ENCODE data around the gene RASSF6. TPM values are rescaled to one million over a fixed set of nuclear protein-coding genes. Genes with fewer than 3 reads are reported as not detected.

The RASSF6 gene
- total and polyA plus RNA-seq, 2 donors from 2014 or later: 4.7 to 8.8 TPM

GRCh38 chr4:73612032-73612431, 8.2 kb downstream of the RASSF6 start:
- no peaks in the 10 kb centered on the region for H3K27me3 ChIP-seq (ENCODE audit: control insufficient read depth, insufficient read depth, low read length)
- no peak for FAIRE-seq
- TF ChIP-seq, protein P1, sequence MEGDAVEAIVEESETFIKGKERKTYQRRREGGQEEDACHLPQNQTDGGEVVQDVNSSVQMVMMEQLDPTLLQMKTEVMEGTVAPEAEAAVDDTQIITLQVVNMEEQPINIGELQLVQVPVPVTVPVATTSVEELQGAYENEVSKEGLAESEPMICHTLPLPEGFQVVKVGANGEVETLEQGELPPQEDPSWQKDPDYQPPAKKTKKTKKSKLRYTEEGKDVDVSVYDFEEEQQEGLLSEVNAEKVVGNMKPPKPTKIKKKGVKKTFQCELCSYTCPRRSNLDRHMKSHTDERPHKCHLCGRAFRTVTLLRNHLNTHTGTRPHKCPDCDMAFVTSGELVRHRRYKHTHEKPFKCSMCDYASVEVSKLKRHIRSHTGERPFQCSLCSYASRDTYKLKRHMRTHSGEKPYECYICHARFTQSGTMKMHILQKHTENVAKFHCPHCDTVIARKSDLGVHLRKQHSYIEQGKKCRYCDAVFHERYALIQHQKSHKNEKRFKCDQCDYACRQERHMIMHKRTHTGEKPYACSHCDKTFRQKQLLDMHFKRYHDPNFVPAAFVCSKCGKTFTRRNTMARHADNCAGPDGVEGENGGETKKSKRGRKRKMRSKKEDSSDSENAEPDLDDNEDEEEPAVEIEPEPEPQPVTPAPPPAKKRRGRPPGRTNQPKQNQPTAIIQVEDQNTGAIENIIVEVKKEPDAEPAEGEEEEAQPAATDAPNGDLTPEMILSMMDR (IDR thresholded peaks at IDR 0.05; ENCODE audit: borderline replicate concordance, extremely low read depth, insufficient read depth): no peak
- no peak overlapping the region for H3K27ac ChIP-seq (ENCODE audit: low read depth in 2 of 2, low read length in 2 of 2)
- no peak overlapping the region for H3K4me3 ChIP-seq (ENCODE audit: low read length in 3 of 3)
- no peak for DNase-seq
- no peaks in the 10 kb centered on the region for H3K9me3 ChIP-seq (ENCODE audit: control insufficient read depth in 2 of 3, insufficient read depth in 1 of 3, low read length in 3 of 3)
- intact Hi-C loops (cut with DNase I): no loop called here
- peaks cover 0 to 29% (median 7%) of the 10 kb centered on the region in 3 donors for H3K4me1 ChIP-seq (ENCODE audit: control insufficient read depth in 2 of 3, insufficient read depth in 2 of 3, low read depth in 1 of 3, low read length in 3 of 3)
- H3K9ac ChIP-seq (ENCODE audit: low read length in 3 of 3): no peak overlapping the region
- peaks cover 0 to 3% (median 0%) of the 10 kb centered on the region in 3 donors for H3K36me3 ChIP-seq (ENCODE audit: control insufficient read depth in 2 of 3, insufficient read depth in 3 of 3, low read length in 3 of 3)

DNA sequence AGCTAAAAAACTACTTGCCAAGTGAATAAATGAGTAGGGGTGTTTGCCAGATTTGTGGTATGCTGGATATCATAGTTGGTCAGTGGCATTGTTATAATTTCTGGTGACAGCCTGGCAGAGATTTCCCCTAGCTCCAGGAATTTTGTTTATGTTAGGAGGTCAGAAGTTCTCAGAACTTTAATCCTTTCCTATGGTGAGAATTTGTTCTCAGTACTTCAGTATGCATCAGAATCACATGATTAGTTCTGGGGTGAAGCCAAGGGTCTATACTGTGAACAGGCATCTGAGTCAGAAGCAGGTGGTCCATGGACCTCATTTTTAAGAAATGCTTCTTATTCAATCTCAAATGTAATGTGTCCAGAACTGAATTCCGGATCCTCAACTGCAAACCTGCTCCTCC, 10.5 kb downstream of the RASSF6 start:
- Histone ChIP-seq H3K9me3 (ENCODE audit: control insufficient read depth in 2 of 3, insufficient read depth in 1 of 3, low read length in 3 of 3) (no peaks in the 10 kb centered on the region), H3K4me1 (ENCODE audit: control insufficient read depth in 2 of 3, insufficient read depth in 2 of 3, low read depth in 1 of 3, low read length in 3 of 3) (peaks cover 0 to 34% (median 7%) of the 10 kb centered on the region in 3 donors), H3K27me3 (ENCODE audit: control insufficient read depth, insufficient read depth, low read length) (no peaks in the 10 kb centered on the region), H3K36me3 (ENCODE audit: control insufficient read depth in 2 of 3, insufficient read depth in 3 of 3, low read length in 3 of 3) (peaks cover 0 to 3% (median 0%) of the 10 kb centered on the region in 3 donors), H3K27ac (ENCODE audit: low read depth in 2 of 2, low read length in 2 of 2) (peak overlapping the region; percentile 18 to 41), H3K9ac (ENCODE audit: low read length in 3 of 3) (peak overlapping the region in 1 of 3 donors; percentile 20), H3K4me3 (ENCODE audit: low read length in 3 of 3) (no peak overlapping the region)
- TF ChIP-seq, protein P1 (IDR thresholded peaks at IDR 0.05; ENCODE audit: borderline replicate concordance, extremely low read depth, insufficient read depth): no peak
- intact Hi-C loops (cut with DNase I): no loop called here
- FAIRE-seq (no peak), DNase-seq (no peak)

- TF ChIP-seq, protein P1 (IDR thresholded peaks at IDR 0.05; ENCODE audit: borderline replicate concordance, extremely low read depth, insufficient read depth): no peak
- no peaks in the 10 kb centered on the region for H3K9me3 ChIP-seq (ENCODE audit: control insufficient read depth in 2 of 3, insufficient read depth in 1 of 3, low read length in 3 of 3)
- FAIRE-seq (peak; percentile 47), DNase-seq (peak in 3 of 5 donors; percentile 43 to 61 (median 59))
- H3K36me3 ChIP-seq (ENCODE audit: control insufficient read depth in 2 of 3, insufficient read depth in 3 of 3, low read length in 3 of 3): peaks cover 0 to 3% (median 0%) of the 10 kb centered on the region in 3 donors
- H3K27ac ChIP-seq (ENCODE audit: low read depth in 2 of 2, low read length in 2 of 2): peak overlapping the region; percentile 25 to 72
- intact Hi-C loops (cut with DNase I): no loop called here
- H3K4me1 ChIP-seq (ENCODE audit: control insufficient read depth in 2 of 3, insufficient read depth in 2 of 3, low read depth in 1 of 3, low read length in 3 of 3): peaks cover 0 to 34% (median 7%) of the 10 kb centered on the region in 3 donors
- no peaks in the 10 kb centered on the region for H3K27me3 ChIP-seq (ENCODE audit: control insufficient read depth, insufficient read depth, low read length)
- no peak overlapping the region for H3K4me3 ChIP-seq (ENCODE audit: low read length in 3 of 3)
- H3K9ac ChIP-seq (ENCODE audit: low read length in 3 of 3): peak overlapping the region in 1 of 3 donors; percentile 20
Measured at GRCh38 chr4:73608689-73609594, 11.3 kb downstream of the RASSF6 start.
